ENCODE data around the gene PDIA5. TPM values are rescaled to one million over a fixed set of nuclear protein-coding genes. Genes with fewer than 3 reads are reported as not detected.
A peak's percentile ranks its signal among the peaks of the same experiment; 100 is the strongest.

PDIA5 gene
- 73.5 TPM for polyA plus RNA-seq (2013, experiment 1 of 2; ENCODE audit: insufficient read length)
- 73.0 TPM for polyA plus RNA-seq (2013, experiment 2 of 2; ENCODE audit: insufficient read length)

DNA sequence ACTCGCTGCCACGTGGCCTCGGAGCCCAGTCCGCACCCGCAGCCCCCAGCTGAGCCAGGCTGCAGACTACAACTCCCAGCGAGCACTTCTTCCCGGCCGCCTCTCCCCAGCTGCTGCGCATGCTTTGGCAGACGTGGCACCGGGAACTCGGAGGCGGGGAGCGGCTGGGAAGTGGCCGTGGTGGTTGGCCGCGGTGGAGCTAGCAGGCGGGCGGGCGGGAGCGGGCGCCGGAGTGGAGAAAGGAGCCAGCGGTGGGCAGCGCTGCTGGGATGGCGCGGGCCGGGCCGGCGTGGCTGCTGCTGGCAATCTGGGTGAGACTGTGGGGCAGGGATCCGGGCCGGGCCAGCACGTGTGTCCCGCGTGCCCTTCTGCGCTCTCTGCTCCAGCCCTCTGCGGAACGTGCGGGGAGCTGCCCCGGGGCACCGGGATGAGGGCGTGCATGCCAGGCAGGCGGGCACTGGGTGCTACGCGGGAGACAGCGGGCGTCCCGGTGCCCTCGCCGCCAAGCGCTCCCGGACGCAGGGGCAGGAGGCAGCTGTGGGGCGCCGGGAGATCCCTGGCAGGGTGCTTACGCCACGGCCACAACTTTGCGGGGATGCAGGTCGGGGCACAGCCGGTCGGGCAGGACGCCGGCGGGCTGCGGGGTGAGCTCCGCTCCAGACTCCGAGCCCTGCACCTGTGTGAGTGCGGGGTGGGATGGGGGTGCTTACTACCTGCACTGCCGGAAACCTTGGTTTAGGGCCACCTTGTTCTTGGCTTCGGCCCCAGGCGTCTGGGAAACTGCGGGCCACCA, at the start of gene PDIA5:
Gene PDIA5, plus strand, starts transcription at position 130 of the 793 bp plus-strand sequence. Its CDS starts 140 bp downstream, at position 270.
- DNase-seq: peak; percentile 95

DNA sequence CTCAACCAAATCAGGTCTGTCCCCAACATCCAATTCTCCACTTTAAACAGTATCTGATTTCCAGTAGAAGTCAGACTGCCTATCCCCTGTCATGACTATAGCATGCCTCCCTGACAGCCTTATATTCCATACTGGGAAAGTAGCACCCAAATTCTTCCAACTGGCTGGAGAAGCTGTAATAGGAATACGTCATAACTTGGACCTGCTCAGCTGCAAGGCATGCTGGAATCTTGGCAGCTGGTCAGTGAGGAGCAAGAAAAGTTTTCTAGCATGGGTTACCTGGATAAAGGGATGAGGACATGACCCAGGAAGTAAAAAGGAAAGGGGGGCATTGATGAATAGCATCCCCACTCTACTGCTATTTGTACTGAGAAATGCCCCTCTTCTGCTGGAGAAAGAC, 48.1 kb upstream of the PDIA5 start:
- DNase-seq: no peak

GRCh38 chr3:123019161-123019560, 47.7 kb upstream of the PDIA5 start:
- no peak for DNase-seq

DNA sequence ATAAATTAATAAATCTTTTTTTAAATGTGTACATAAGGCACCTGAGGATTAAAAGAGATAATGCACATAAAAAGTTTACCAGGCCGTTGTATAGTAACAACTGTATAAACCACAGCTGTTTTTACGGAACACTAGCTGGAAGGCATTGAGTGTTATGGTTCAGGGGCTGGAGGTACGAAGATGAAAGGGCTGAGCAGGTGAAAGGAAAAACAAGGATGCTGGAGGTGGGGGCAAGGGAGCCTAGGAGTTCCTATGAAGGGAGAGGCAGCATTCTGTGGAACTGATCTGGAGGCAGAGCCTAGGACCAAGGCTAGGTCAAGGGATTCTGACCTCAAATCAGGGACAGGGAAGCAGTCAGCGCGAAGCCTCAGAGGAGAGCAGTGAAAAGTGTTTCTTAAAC, 47.2 kb upstream of the PDIA5 start:
- DNase-seq: no peak

DNA sequence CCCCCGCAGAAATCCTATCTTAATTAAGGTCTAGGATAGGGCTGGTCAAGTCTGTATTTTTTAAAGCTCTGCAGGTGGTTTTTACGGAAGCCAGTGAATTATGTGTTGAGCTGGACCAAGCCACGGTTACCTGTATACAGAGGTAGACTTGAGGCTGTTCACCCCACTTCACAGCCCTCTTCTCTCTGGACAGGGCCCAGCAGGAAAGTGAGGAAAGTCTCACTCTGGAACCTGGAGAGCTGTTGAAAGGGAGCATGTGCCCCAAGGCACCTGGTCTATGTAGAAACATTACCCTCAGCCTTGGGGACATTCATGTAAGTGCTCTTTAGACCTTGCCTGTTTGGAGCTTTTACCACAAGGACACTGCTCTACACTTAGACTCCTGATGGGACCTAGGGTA, 46.1 kb upstream of the PDIA5 start:
- no peak for DNase-seq

DNA sequence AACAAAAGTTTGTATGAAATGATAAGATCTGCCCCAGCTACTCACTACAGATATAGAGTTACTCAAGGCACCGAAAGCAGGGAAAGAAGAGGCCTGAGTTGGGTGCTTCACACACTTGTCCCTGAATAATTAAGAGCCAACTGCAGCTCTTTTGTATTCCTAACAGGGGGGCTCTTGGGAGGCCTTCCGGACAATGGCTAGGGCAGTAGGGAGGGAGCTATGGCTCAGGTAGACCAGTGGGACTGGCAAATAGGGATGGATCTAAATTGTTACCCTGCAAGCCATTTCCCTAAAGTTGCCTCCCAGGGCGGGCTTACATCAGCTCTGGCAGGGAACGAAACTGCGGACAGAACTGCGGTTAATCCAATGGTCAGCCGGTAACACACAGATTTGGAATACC, 45.4 kb upstream of the PDIA5 start:
- no peak for DNase-seq

- DNase-seq: no peak
Observed at GRCh38 chr3:123021996-123022510, 44.8 kb upstream of the PDIA5 start.

- DNase-seq: no peak
Observed at GRCh38 chr3:123024056-123024455, 42.8 kb upstream of the PDIA5 start.

DNA sequence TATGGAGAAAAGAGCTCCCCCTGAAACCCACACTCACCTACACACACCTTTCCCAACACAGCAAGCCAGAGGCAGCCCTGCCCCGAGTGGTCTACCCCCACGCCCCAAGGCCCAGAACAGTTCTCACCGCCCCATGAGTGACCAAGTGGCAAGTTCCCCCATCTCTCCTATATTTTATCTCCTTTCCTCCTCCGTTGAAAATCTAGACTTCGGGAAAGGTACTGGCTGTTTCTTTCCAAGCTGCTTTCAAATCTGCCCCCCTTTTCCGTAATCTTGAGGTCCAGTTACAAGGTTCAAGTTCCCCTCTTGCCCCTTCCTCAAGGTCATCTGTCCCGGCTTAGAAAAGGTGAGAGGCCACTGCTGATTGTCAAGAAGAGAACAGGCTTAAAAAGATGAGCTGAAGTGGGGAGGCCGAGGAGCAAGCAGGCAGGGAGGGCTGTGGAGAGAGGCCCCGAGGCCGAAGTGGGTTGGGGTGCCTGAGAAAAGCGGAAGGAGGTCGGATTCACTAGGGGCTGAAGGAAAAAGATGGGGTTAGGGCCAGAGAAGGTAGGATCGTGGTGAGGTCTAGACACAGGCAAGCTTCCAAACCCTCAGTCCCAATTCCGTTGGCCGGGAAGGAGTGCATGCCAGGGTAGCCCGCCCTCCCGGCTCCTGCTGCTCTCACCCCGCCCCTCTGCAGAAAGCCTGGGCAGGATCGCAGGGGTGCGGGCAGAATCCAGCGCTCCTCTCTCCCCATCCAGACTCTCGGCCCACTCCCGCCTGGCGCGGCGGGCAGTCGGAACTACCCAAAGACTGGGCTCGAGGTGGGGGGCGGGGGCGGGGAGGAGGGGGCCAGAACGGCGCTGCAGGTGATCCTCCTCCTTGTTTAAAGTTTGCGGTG, 40.9 kb upstream of the PDIA5 start:
- DNase-seq: no peak

- DNase-seq: no peak
Observed at GRCh38 chr3:123026565-123027291, 40.1 kb upstream of the PDIA5 start.

- no peak for DNase-seq
Observed at GRCh38 chr3:123027292-123028232, 39.3 kb upstream of the PDIA5 start, which contains the start of gene SEMA5B. Gene SEMA5B (minus strand): TSS chr3:123027763. CDS start chr3:122961263, 66,500 bp downstream.

DNA sequence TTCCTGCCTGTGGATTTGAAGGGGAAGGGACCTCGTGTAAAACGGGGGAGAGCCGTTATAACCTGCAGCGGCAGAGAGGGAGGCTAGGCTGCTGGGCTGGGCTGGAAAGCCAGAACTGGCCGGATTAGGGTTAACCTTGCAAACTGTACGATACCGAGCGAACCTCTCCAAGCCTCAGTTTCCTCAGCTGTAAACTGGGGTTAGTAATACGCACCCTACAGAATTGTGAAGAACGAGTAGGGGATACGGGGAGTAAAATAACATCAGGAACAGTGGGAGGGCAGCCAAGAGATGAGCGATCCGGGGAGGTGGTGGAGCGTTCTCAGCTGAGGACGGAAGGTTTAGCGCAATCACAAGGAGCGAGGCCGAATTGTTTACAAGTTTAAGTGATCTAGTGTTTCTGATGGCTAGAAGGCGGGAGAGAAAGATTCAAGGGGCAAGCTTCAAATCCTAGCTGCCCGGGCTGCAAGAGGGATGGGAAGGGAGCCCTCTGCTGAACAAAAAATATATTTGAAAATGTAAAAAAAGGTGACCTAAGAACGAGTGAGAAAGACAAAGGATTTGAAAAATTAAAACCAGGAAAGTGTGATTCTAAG, 38.5 kb upstream of the PDIA5 start:
- DNase-seq: peak; percentile 66

DNA sequence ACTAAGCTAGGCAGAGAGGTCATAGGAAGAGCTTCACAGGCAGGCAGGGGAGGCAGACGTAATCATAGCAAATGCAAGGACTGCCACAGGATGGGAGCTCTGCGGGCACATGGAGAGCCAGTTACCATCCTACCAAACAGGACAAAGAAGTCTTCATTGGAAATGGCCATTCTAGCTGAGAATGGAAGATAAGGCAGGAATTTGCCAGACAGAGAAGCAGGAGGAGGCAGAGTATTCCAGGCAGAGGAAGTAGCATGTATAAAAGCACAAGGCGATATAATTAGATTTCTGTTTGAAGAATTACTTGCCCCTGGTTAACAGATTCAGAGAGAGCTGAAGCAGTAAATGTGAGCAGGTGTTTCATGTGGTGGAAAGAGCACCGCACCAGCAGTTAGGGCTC, 35.8 kb upstream of the PDIA5 start:
- DNase-seq: no peak

GRCh38 chr3:123032057-123032456, 34.8 kb upstream of the PDIA5 start:
- no peak for DNase-seq

DNA sequence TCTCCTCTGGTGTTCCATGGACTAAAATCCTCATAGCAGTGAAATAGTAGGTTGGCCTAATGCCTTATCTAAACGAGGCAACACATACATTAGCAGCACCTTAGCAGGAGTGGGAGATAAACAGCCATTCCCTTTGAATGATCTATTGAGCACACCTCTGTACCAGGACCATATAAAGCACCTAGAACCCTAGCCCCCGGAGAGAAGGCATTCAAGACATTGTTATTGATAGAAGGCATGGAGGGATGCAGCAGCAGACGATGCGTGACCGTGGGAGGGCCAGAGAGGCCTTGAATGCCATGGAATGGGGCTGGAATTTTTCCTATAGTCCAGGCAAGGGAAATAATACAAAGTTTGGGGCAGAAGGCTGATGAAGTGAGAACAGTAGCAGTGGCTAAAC, 32.7 kb upstream of the PDIA5 start:
- no peak for DNase-seq

DNA sequence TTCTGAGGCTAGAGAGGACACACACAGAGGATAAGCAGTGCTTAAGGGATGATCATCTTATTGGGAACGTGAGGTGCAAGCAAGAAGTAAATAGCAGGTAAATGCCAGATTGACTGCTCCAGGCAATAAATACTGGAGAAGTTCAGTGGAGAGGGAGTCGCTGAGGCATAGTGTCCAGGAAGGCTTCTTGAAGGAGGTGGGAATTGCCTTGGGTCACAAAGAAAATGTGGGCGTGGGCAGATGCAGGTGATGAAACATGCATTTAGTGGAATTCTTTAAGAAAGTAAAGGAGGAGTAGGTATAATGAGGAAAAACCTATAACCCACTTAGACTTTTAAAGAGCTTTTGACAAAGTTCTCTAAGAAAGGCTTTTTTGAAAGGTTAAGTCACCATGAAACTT, 31.8 kb upstream of the PDIA5 start:
- DNase-seq: no peak

DNA sequence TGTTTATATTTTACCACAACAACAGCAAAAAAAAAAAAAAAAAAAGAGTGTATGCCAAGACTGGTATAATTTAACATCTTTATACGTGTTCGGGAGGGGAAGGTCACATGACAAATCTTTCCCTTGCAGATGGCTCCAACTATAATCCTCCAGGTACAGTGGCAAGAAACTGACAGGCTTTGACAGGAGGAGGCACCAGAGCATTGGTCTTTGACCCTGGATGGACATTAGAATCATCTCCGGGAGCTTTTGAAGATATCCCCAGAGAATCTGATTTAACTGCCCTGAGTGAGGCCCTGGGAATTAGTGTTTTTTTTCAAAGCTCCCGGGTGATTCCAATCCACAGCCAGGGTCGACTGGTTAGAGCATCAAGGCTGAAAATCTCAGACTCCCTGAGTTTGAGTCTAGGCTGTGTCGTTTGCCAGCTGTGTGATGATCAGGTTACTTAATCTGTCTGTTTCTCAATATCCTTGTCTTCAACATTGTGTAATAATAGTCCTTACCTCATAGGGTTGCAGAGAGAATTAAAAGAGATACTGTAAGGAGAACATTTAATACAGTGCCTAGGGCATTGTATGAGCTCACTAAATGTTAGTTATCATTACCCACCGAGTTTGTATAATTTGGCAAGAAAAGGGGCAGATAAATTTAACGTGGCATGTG, 30.3 kb upstream of the PDIA5 start:
- DNase-seq: peak; percentile 14

GRCh38 chr3:123037015-123037375, 29.8 kb upstream of the PDIA5 start:
- no peak for DNase-seq

DNA sequence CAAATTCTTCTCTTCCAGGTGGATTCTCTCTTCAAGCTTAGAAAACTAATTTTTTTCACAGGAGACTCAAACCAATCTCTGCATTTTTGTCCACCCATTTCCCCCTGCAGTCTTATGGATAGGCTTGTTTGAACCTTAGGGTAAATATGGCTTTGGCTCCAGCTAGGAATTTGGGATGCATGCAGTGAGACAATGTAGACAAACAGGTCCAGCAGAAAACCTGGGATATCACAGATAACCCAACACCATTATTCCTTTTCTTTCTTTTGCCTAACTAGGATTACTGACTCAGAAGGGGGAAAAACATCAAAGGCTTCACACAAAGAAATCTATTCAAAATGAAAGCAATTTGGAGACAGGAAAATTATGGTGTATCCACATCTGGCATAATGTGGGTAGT, 28.1 kb upstream of the PDIA5 start:
- DNase-seq: no peak

DNA sequence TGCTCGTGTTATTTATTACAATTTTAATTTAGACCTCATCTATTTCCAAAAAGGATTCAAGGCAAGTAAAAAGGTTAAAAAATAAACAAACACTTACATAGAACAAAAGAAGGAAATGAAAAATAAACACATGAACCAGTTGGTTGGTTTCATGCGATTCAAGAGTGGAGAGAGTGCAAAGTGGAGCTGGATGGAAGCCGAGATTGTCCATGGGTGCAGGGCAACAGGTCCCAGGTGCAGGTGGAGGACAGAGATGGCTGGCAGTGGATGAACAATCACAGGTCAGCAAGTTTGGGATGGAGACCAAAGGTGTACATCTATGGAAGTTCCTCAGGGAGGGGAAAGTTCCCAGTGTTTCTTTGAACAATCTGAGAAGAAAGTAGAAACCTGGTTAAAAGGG, 27.6 kb upstream of the PDIA5 start:
- DNase-seq: no peak
